ENCODE measurements around the gene PCDH10. TPM values are rescaled to one million over a fixed set of nuclear protein-coding genes. Genes with fewer than 3 reads are reported as not detected.

Gene PCDH10
- total RNA-seq, 1 experiment from 2014 or later, result not detected

- intact Hi-C loops (cut with micrococcal nuclease), result no loop called here
- ChIA-PET POLR2A (no interaction called here), CTCF (interaction anchor here (0.7 to 4.9 kb wide), 10 partner anchors 10 to 1788 kb away, joined by 3 to 26 read pairs (median 4); no protein-coding TSS in a partner anchor)
- TF ChIP-seq, protein P1, sequence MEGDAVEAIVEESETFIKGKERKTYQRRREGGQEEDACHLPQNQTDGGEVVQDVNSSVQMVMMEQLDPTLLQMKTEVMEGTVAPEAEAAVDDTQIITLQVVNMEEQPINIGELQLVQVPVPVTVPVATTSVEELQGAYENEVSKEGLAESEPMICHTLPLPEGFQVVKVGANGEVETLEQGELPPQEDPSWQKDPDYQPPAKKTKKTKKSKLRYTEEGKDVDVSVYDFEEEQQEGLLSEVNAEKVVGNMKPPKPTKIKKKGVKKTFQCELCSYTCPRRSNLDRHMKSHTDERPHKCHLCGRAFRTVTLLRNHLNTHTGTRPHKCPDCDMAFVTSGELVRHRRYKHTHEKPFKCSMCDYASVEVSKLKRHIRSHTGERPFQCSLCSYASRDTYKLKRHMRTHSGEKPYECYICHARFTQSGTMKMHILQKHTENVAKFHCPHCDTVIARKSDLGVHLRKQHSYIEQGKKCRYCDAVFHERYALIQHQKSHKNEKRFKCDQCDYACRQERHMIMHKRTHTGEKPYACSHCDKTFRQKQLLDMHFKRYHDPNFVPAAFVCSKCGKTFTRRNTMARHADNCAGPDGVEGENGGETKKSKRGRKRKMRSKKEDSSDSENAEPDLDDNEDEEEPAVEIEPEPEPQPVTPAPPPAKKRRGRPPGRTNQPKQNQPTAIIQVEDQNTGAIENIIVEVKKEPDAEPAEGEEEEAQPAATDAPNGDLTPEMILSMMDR (IDR thresholded peaks at IDR 0.05; ENCODE audit: unreplicated experiment), result no peak
- Mint-ChIP-seq H3K36me3 (ENCODE audit: insufficient read depth, unreplicated experiment) (no peaks in the 10 kb centered on the region), H3K27me3 (ENCODE audit: insufficient read depth, unreplicated experiment) (peaks cover 39% of the 10 kb centered on the region), H3K4me1 (ENCODE audit: insufficient read depth, unreplicated experiment) (peaks cover 5% of the 10 kb centered on the region), H3K27ac (ENCODE audit: low read depth, unreplicated experiment) (no peak overlapping the region), H3K9me3 (ENCODE audit: unreplicated experiment) (peaks cover 5% of the 10 kb centered on the region), H3K4me3 (ENCODE audit: unreplicated experiment) (no peak overlapping the region)
- no peak for DNase-seq (ENCODE audit: unreplicated experiment)
- no TSS peak for BruUV-seq (replicated peaks)
Observed at GRCh38 chr4:133152831-133153481, 3.9 kb downstream of the PCDH10 start.

GRCh38 chr4:133154725-133155124 is 5.6 kb downstream of the PCDH10 start:
- ChIA-PET CTCF (interaction anchor here (0.5 to 4.9 kb wide), 34 partner anchors 8 to 1783 kb away, joined by 3 to 26 read pairs (median 3); no protein-coding TSS in a partner anchor), POLR2A (interaction anchor here (0.6 to 1.3 kb wide), 3 partner anchors 11 to 1623 kb away, joined by 3 read pairs; no protein-coding TSS in a partner anchor)
- Mint-ChIP-seq H3K4me3 (ENCODE audit: unreplicated experiment) (no peak overlapping the region), H3K27me3 (ENCODE audit: insufficient read depth, unreplicated experiment) (peaks cover 23% of the 10 kb centered on the region), H3K27ac (ENCODE audit: low read depth, unreplicated experiment) (no peak overlapping the region), H3K9me3 (ENCODE audit: unreplicated experiment) (peaks cover 2% of the 10 kb centered on the region), H3K4me1 (ENCODE audit: insufficient read depth, unreplicated experiment) (peaks cover 5% of the 10 kb centered on the region), H3K36me3 (ENCODE audit: insufficient read depth, unreplicated experiment) (no peaks in the 10 kb centered on the region)
- TF ChIP-seq, protein P1 (IDR thresholded peaks at IDR 0.05; ENCODE audit: unreplicated experiment), result peak; percentile 51
- BruUV-seq (replicated peaks), result no TSS peak
- DNase-seq (ENCODE audit: unreplicated experiment), result peak; percentile 31
- intact Hi-C loops (cut with micrococcal nuclease), result loop anchor here (2.0 kb wide), 2 partner anchors 328 to 1752 kb away; no protein-coding TSS in a partner anchor

- peaks cover 5% of the 10 kb centered on the region for H3K4me1 Mint-ChIP-seq (ENCODE audit: insufficient read depth, unreplicated experiment)
- CTCF ChIA-PET, result interaction anchor here (2.9 kb wide), 1 partner anchor 9 kb away, joined by 17 read pairs; no protein-coding TSS in a partner anchor
Observed at GRCh38 chr4:133156096-133156495, 7.0 kb downstream of the PCDH10 start.

GRCh38 chr4:133156556-133156955 is 7.5 kb downstream of the PCDH10 start:
- Mint-ChIP-seq H3K27me3 (ENCODE audit: insufficient read depth, unreplicated experiment) (peaks cover 27% of the 10 kb centered on the region), H3K36me3 (ENCODE audit: insufficient read depth, unreplicated experiment) (no peaks in the 10 kb centered on the region), H3K27ac (ENCODE audit: low read depth, unreplicated experiment) (no peak overlapping the region), H3K4me1 (ENCODE audit: insufficient read depth, unreplicated experiment) (peaks cover 5% of the 10 kb centered on the region), H3K9me3 (ENCODE audit: unreplicated experiment) (no peaks in the 10 kb centered on the region), H3K4me3 (ENCODE audit: unreplicated experiment) (no peak overlapping the region)
- DNase-seq (ENCODE audit: unreplicated experiment), result no peak
- ChIA-PET POLR2A (interaction anchor here (0.6 kb wide), 1 partner anchor 632 kb away, joined by 5 read pairs; no protein-coding TSS in a partner anchor), CTCF (interaction anchor here (0.6 to 2.9 kb wide), 2 partner anchors 10 to 275 kb away, joined by 3 to 17 read pairs; no protein-coding TSS in a partner anchor)
- no TSS peak for BruUV-seq (replicated peaks)
- TF ChIP-seq, protein P1 (IDR thresholded peaks at IDR 0.05; ENCODE audit: unreplicated experiment), result no peak
- intact Hi-C loops (cut with micrococcal nuclease), result no loop called here

More at GRCh38 chr4:133156096-133156495, 7.0 kb downstream of the PCDH10 start:
- intact Hi-C loops (cut with micrococcal nuclease), result no loop called here
- H3K9me3 Mint-ChIP-seq (ENCODE audit: unreplicated experiment), result no peaks in the 10 kb centered on the region
- TF ChIP-seq, protein P1 (IDR thresholded peaks at IDR 0.05; ENCODE audit: unreplicated experiment), result no peak
- H3K36me3 Mint-ChIP-seq (ENCODE audit: insufficient read depth, unreplicated experiment), result no peaks in the 10 kb centered on the region
- DNase-seq (ENCODE audit: unreplicated experiment), result no peak
- H3K4me3 Mint-ChIP-seq (ENCODE audit: unreplicated experiment), result no peak overlapping the region
- peaks cover 27% of the 10 kb centered on the region for H3K27me3 Mint-ChIP-seq (ENCODE audit: insufficient read depth, unreplicated experiment)
- H3K27ac Mint-ChIP-seq (ENCODE audit: low read depth, unreplicated experiment), result no peak overlapping the region
- POLR2A ChIA-PET, result no interaction called here
- BruUV-seq (replicated peaks), result no TSS peak

All from MCF 10A (cell line).